ENCODE data around the gene STXBP5. TPM values are rescaled to one million over a fixed set of nuclear protein-coding genes. Genes with fewer than 3 reads are reported as not detected.

Gene STXBP5
- total and polyA plus RNA-seq, 9 of the 15 experiments (the other 6 are each of a cell fraction or from before 2014, with no cell fraction given) = 23.3 to 172 (median 71.5) TPM

- no peak for TF ChIP-seq ZNF785 (CRISPR knock-in tag; IDR thresholded peaks at IDR 0.05)
- TF ChIP-seq ZNF318 (IDR thresholded peaks at IDR 0.05; ENCODE audit: borderline replicate concordance in 1 of 2, low read depth in 1 of 2) = no peak
- no peak for TF ChIP-seq SFPQ (IDR thresholded peaks at IDR 0.05; ENCODE audit: low read depth, low read length)
- TF ChIP-seq ATF4 (CRISPR knock-in tag; IDR thresholded peaks at IDR 0.05) = 0 out of 2 replicates have a peak, but pooled peaks have one; percentile 20
- TF ChIP-seq POLR2H (tag; IDR thresholded peaks at IDR 0.05; ENCODE audit: low read depth) = peak; percentile 71
- TF ChIP-seq RB1 (IDR thresholded peaks at IDR 0.05; ENCODE audit: low read depth) = no peak
- no peak for TF ChIP-seq IRF9 (tag; IDR thresholded peaks at IDR 0.05)
- TF ChIP-seq ZNF140 (CRISPR knock-in tag; IDR thresholded peaks at IDR 0.05) = no peak
- TF ChIP-seq FOXK1 (CRISPR knock-in tag; IDR thresholded peaks at IDR 0.05; ENCODE audit: borderline replicate concordance) = no peak
- TF ChIP-seq ZNF277 (CRISPR knock-in tag; IDR thresholded peaks at IDR 0.05; ENCODE audit: borderline replicate concordance) = no peak
- no peak for TF ChIP-seq NCOA4 (IDR thresholded peaks at IDR 0.05; ENCODE audit: partially characterized antibody)
- TF ChIP-seq KLF10 (CRISPR knock-in tag; IDR thresholded peaks at IDR 0.05) = no peak
Measured at GRCh38 chr6:147205690-147206600, 1.7 kb downstream of the STXBP5 start (continued).

All from K562 (cell line).